HepG2 (cell line): ENCODE measurements around the gene COPS7B. TPM values are rescaled to one million over a fixed set of nuclear protein-coding genes. Genes with fewer than 3 reads are reported as not detected.

Experiments used
- ATAC-seq: fragments of 200-7000 bp; cut with Tn5 transposase; 3 replicates; pipeline ENCODE4 v1.9.1; 2020; ENCODE audit warnings: mild to moderate bottlenecking, moderate library complexity
- BruUV-seq: library from RNA; stranded (reverse); fragments of 400-500 nt; replicated peaks from 2 replicates; lab custom pipeline; 2021; lab: Mats Ljungman, UMichigan
- CTCF ChIA-PET: fragments of 300-600 bp; formaldehyde crosslinking; extraction: SDS; loops from one replicate; lab custom pipeline; 2021; ENCODE audit warnings: low total read pairs, inconsistent platforms, low intra/inter-chr PET ratio; lab: Yijun Ruan, JAX
- POLR2A ChIA-PET: fragments of 350-600 bp; sonication (Branson Sonifier 250); formaldehyde crosslinking; loops from one replicate; lab custom pipeline; 2020; ENCODE audit warnings: antibody characterized with exemption, inconsistent platforms; lab: Yijun Ruan, JAX
- DNase-seq: peaks from one replicate; pipeline ENCODE4 v3.0.0-alpha.2; 2015; ENCODE audit warnings: low spot score
- FAIRE-seq: peaks from 3 replicates; lab custom pipeline; 2011; peaks lifted over from hg19 to GRCh38; lab: Jason Lieb, UNC
- H2AFZ ChIP-seq: one replicate; pipeline ENCODE4 v1.6.1; 2011; ENCODE audit warnings: low read length, inconsistent platforms
- H3K27ac ChIP-seq: fragments of 300-600 bp; 3 replicates; pipeline ENCODE4 v1.8.0; 2011; ENCODE audit warnings: mixed run types, mild to moderate bottlenecking, mixed read lengths, low read length, inconsistent platforms; ENCODE audit not compliant: insufficient read depth; ENCODE audit errors: extremely low read length
- H3K27me3 ChIP-seq, 2 experiments: fragments of 200-600 bp in 1 of 2; 2 replicates in 1 of 2; 3 replicates in 1 of 2; pipeline versions ENCODE4 v1.6.0 to v1.8.0; 2011; ENCODE audit warnings: low read length in 2 of 2, mild to moderate bottlenecking in 2 of 2, moderate library complexity in 2 of 2, inconsistent platforms in 1 of 2; ENCODE audit not compliant: insufficient read depth in 2 of 2, control insufficient read depth in 1 of 2
- H3K36me3 ChIP-seq, 2 experiments: fragments of 200-600 bp in 1 of 2; replicated peaks in 1 of 2; 2 replicates in 1 of 2; 3 replicates in 1 of 2; pipeline versions ENCODE4 v1.5.1 to v1.8.0; 2011; ENCODE audit warnings: low read length in 2 of 2, inconsistent platforms in 1 of 2; ENCODE audit not compliant: insufficient read depth in 2 of 2, control insufficient read depth in 1 of 2
- H3K4me1 ChIP-seq: 2 replicates; pipeline ENCODE4 v1.5.1; 2012; ENCODE audit warnings: low read length, inconsistent platforms; ENCODE audit not compliant: insufficient read depth
- H3K4me2 ChIP-seq: 2 replicates; pipeline ENCODE4 v1.6.0; 2011; ENCODE audit warnings: low read depth, low read length, inconsistent platforms
- H3K4me3 ChIP-seq, 3 experiments: fragments of 200-600 bp in 1 of 3; sonication (generic), shearing (Covaris generic) in 1 of 3; replicated peaks in 1 of 3; 2 replicates each; pipeline ENCODE4 v1.5.1; 2011 to 2016; ENCODE audit warnings: low read length in 3 of 3, inconsistent platforms in 2 of 3, low read depth in 2 of 3, mild to moderate bottlenecking in 2 of 3, control low read depth in 1 of 3, mixed read lengths in 1 of 3; ENCODE audit not compliant: insufficient read depth in 1 of 3
- H3K79me2 ChIP-seq: one replicate; pipeline ENCODE4 v1.6.1; 2011; ENCODE audit warnings: low read length, inconsistent platforms; ENCODE audit not compliant: insufficient read depth
- H3K9ac ChIP-seq: 2 replicates; pipeline ENCODE4 v1.6.0; 2011; ENCODE audit warnings: mild to moderate bottlenecking, low read depth, low read length, inconsistent platforms; ENCODE audit not compliant: insufficient read depth
- H3K9me3 ChIP-seq: 2 replicates; pipeline ENCODE4 v1.5.1; 2012; ENCODE audit warnings: mild to moderate bottlenecking, low read length
- H4K20me1 ChIP-seq: 2 replicates; pipeline ENCODE4 v1.6.0; 2011; ENCODE audit warnings: inconsistent platforms, mild to moderate bottlenecking, low read length, moderate library complexity; ENCODE audit not compliant: insufficient read depth
- FOXM1 ChIP-seq: sonication (generic); formaldehyde crosslinking; IDR thresholded peaks from 2 replicates; pipeline ENCODE4 v1.5.0; 2020; ENCODE audit warnings: missing genetic modification reagents
- GPN1 ChIP-seq: sonication (generic); formaldehyde crosslinking; IDR thresholded peaks from 2 replicates; pipeline ENCODE4 v1.5.1; 2020; ENCODE audit warnings: missing genetic modification reagents, borderline replicate concordance
- MIER2 ChIP-seq: IDR thresholded peaks from 2 replicates; pipeline ENCODE4 v1.6.1; 2016; ENCODE audit warnings: missing biosample characterization, missing genetic modification reagents
- PHF21A ChIP-seq: sonication (generic); formaldehyde crosslinking; IDR thresholded peaks from 2 replicates; pipeline ENCODE4 v1.5.0; 2020; ENCODE audit warnings: mild to moderate bottlenecking, missing genetic modification reagents
- SCMH1 ChIP-seq: sonication (generic); formaldehyde crosslinking; IDR thresholded peaks from 2 replicates; pipeline ENCODE4 v1.9.0; 2021; ENCODE audit warnings: missing genetic modification reagents, mild to moderate bottlenecking, borderline replicate concordance
- SKIL ChIP-seq: sonication (generic); formaldehyde crosslinking; IDR thresholded peaks from 2 replicates; pipeline ENCODE4 v1.8.0; 2022; ENCODE audit warnings: missing genetic modification reagents, mild to moderate bottlenecking, moderate library complexity, borderline replicate concordance
- SMAD3 ChIP-seq: sonication (generic); formaldehyde crosslinking; IDR thresholded peaks from 2 replicates; pipeline ENCODE4 v1.4.0; 2020; ENCODE audit warnings: missing genetic modification reagents
- SOX13 ChIP-seq, 3 experiments: fragments of 450-650 bp in 1 of 3; sonication (generic) in 1 of 3; formaldehyde crosslinking in 1 of 3; IDR thresholded peaks in 2 of 3; conservative IDR thresholded peaks in 1 of 3; 2 replicates each; pipeline versions ENCODE4 v1.5.0 to v1.6.1; 2016 to 2020; ENCODE audit warnings: antibody characterized with exemption in 1 of 3, mild to moderate bottlenecking in 1 of 3, missing compliant biosample characterization in 1 of 3, missing genetic modification reagents in 1 of 3, moderate library complexity in 1 of 3
- SP4 ChIP-seq: sonication (generic); formaldehyde crosslinking; IDR thresholded peaks from 2 replicates; pipeline ENCODE4 v1.8.1; 2023; ENCODE audit warnings: mild to moderate bottlenecking, missing genetic modification reagents
- ZFP82 ChIP-seq: sonication (generic); formaldehyde crosslinking; IDR thresholded peaks from 2 replicates; pipeline ENCODE4 v1.5.1; 2020; ENCODE audit warnings: mild to moderate bottlenecking, missing genetic modification reagents, borderline replicate concordance
- WGBS: methylation state at CpG from one replicate; pipeline ENCODE4 v1.1.6; 2017; ENCODE audit warnings: low lambda C conversion rate; 5-methylcytosine and 5-hydroxymethylcytosine counted together
- in situ Hi-C: cut with HindIII; loops from 2 replicates; pipeline ENCODE4 v1.10.0; 2017; ENCODE audit warnings: low pct_unique_long_range_greater_than_20kb; ENCODE audit not compliant: extremely low pct_ligation_motif_present
- intact Hi-C: fragments of 100-400 bp; cut with micrococcal nuclease; formaldehyde crosslinking; loops from one replicate; pipeline ENCODE4 v1.10.0; 2022; ENCODE audit not compliant: unreplicated experiment
- polyA plus RNA-seq, 8 experiments: library from polyadenylated mRNA; depleted of rRNA in 3 of 8; stranded (reverse) in 7 of 8; unstranded in 1 of 8; fragments of >200 nt; fragmentation: Illumina TruSeq in 4 of 8; extraction: Trizol in 4 of 8; gene quantifications; 2 replicates each; pipeline versions ENCODE4 v1.2.1 to v1.2.3, GENCODE V29; 2011 to 2016; ENCODE audit warnings: low read depth in 4 of 8, missing spikeins in 1 of 8, mixed read lengths in 1 of 8; ENCODE audit not compliant: insufficient read depth in 1 of 8
- total RNA-seq, 5 experiments: library from RNA; depleted of rRNA; stranded (reverse); fragments of >200 nt; fragmentation: Illumina TruSeq; extraction: Trizol; gene quantifications; 2 replicates each; pipeline ENCODE4 v1.2.3, GENCODE V29; 2016; ENCODE audit warnings: low read depth in 1 of 5
- TF ChIP-seq, protein P1 (sequence below): sonication (generic); formaldehyde crosslinking; conservative IDR thresholded peaks from 2 replicates; pipeline ENCODE4 v1.8.0; 2022; ENCODE audit warnings: missing genetic modification reagents
- TF ChIP-seq, protein P2 (sequence below): sonication (generic); formaldehyde crosslinking; conservative IDR thresholded peaks from 2 replicates; pipeline ENCODE4 v1.8.0; 2022; ENCODE audit warnings: mild to moderate bottlenecking, moderate library complexity, missing genetic modification reagents

Gene COPS7B
- total and polyA plus RNA-seq, 2 of the 13 experiments (the other 11 are each of a cell fraction or from before 2014, with no cell fraction given) = 30.6 to 62.7 TPM

DNA sequence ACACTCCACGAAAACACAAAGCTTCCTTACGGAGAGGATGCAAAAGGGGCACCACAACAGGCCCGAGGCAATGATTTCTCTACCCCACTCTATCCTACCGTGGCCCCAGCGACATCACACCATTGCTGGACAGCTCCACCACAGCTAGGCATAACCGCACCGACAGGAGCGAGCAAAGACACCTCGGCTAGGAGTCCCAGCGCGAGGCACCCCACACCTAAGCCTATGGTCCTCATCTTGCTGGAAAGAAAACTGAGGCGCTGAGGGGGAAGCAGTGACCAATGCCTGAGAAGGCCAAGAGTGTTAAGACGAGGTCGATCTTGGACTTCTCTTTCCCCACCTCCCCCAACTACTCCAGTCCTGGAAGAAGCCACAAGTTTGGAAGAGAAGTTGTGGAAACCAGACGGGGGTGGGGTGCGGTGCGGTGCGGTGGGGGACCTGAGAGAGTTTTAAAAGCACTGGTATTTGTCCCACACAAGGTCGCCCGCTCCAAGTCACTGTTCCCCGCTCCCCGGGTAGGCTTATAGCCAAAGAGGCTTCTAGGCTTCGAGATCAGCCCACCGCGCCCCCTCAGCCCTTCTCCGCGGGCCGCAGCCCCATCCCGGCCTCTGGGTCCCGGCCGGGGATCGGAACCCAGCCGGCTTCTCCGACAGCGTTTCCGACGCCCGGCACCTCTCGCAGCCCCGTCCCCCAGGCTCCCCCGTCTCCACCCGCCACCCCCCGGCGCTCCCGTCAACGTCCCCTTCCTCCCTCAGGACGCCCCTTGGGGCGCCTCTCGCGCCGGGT, 5.9 kb upstream of the COPS7B start:
- ATAC-seq = peak; percentile 69
- in situ Hi-C loops = no loop called here
- Histone ChIP-seq H3K9me3 (no peaks in the 10 kb centered on the region), H2AFZ (no peak overlapping the region), H3K9ac (peak overlapping the region; percentile 77), H4K20me1 (0 out of 2 replicates have a peak, but pooled peaks cover 3% of the 10 kb centered on the region), H3K27me3 (no peaks in the 10 kb centered on the region; a peak in 1 of 5 replicates), H3K27ac (peak overlapping the region; percentile 65), H3K36me3 (no peaks in the 10 kb centered on the region), H3K79me2 (peaks cover 12% of the 10 kb centered on the region), H3K4me2 (peak overlapping the region; percentile 100), H3K4me1 (peaks cover 44% of the 10 kb centered on the region), H3K4me3 (peak overlapping the region; percentile 70 to 92 (median 88))
- BruUV-seq = no TSS peak
- DNase-seq = peak; percentile 44
- FAIRE-seq = no peak
- 8% methylated on average over 33 of the region's 51 CpGs for WGBS
- intact Hi-C loops = loop anchor here (2.0 kb wide), 3 partner anchors 60 to 168 kb away; no protein-coding TSS in a partner anchor
- POLR2A ChIA-PET = interaction anchor here (0.6 to 1.0 kb wide), 9 partner anchors 9 to 770 kb away, joined by 3 to 8 read pairs (median 3); partner anchors contain the start of genes EIF4E2, NCL, PTMA and TIGD1
- CTCF ChIA-PET = no interaction called here
- peak; percentile 98 for TF ChIP-seq MIER2 (CRISPR knock-in tag)
- TF ChIP-seq SP4 (CRISPR knock-in tag) = no peak
- TF ChIP-seq PHF21A = no peak
- TF ChIP-seq ZFP82 (CRISPR knock-in tag) = no peak
- TF ChIP-seq FOXM1 (CRISPR knock-in tag) = no peak
- no peak for TF ChIP-seq SOX13 (IDR thresholded peaks at IDR 0.05)
- 0 out of 4 replicates have a peak, but pooled peaks of 1 of the 2 experiments have one; percentile 12 for TF ChIP-seq SOX13 (CRISPR knock-in tag; conservative IDR thresholded peaks at IDR 0.05 in 1 of 2, IDR thresholded peaks at IDR 0.05 in 1 of 2)
- TF ChIP-seq SKIL = no peak
- TF ChIP-seq, protein P1, sequence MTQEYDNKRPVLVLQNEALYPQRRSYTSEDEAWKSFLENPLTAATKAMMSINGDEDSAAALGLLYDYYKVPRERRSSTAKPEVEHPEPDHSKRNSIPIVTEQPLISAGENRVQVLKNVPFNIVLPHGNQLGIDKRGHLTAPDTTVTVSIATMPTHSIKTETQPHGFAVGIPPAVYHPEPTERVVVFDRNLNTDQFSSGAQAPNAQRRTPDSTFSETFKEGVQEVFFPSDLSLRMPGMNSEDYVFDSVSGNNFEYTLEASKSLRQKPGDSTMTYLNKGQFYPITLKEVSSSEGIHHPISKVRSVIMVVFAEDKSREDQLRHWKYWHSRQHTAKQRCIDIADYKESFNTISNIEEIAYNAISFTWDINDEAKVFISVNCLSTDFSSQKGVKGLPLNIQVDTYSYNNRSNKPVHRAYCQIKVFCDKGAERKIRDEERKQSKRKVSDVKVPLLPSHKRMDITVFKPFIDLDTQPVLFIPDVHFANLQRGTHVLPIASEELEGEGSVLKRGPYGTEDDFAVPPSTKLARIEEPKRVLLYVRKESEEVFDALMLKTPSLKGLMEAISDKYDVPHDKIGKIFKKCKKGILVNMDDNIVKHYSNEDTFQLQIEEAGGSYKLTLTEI (CRISPR knock-in tag) = no peak
- no peak for TF ChIP-seq GPN1 (CRISPR knock-in tag)
- no peak for TF ChIP-seq SCMH1 (CRISPR knock-in tag)
- TF ChIP-seq, protein P2, sequence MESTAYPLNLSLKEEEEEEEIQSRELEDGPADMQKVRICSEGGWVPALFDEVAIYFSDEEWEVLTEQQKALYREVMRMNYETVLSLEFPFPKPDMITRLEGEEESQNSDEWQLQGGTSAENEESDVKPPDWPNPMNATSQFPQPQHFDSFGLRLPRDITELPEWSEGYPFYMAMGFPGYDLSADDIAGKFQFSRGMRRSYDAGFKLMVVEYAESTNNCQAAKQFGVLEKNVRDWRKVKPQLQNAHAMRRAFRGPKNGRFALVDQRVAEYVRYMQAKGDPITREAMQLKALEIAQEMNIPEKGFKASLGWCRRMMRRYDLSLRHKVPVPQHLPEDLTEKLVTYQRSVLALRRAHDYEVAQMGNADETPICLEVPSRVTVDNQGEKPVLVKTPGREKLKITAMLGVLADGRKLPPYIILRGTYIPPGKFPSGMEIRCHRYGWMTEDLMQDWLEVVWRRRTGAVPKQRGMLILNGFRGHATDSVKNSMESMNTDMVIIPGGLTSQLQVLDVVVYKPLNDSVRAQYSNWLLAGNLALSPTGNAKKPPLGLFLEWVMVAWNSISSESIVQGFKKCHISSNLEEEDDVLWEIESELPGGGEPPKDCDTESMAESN (CRISPR knock-in tag) = no peak
- peak; percentile 50; the same call in 1 of the 2 replicates for TF ChIP-seq SMAD3 (CRISPR knock-in tag)
